Activated naive CD4-positive, alpha-beta T cell treated with anti-CD3 and anti-CD28 coated beads for 36 hours (primary cell): ENCODE results near the gene DIP2C. TPM values are rescaled to one million over a fixed set of nuclear protein-coding genes. Genes with fewer than 3 reads are reported as not detected.
"Not testable (repeated sequence)": the region's sequence is repeated elsewhere in the genome, so short reads cannot be mapped to it uniquely, and the experiment has no call there.

ENCODE experiments used
- CTCF ChIA-PET: fragments of 350-600 bp; sonication (Branson Sonifier 250); formaldehyde crosslinking; loops from one replicate; lab custom pipeline; 2021; ENCODE audit warnings: antibody characterized with exemption; lab: Charles Lee
- DNase-seq: peaks from one replicate; pipeline ENCODE4 v3.0.0-alpha.2; 2020
- H3K27ac Mint-ChIP-seq: one replicate; pipeline ENCODE4 v1.8.0; 2021; ENCODE audit warnings: mild to moderate bottlenecking, mixed read lengths
- H3K27me3 Mint-ChIP-seq: one replicate; pipeline ENCODE4 v1.8.0; 2021; ENCODE audit warnings: low read depth, mixed read lengths
- H3K36me3 Mint-ChIP-seq: one replicate; pipeline ENCODE4 v1.8.0; 2021; ENCODE audit warnings: low read depth, mixed read lengths
- H3K4me1 Mint-ChIP-seq: one replicate; pipeline ENCODE4 v1.8.0; 2021; ENCODE audit warnings: low read depth, mixed read lengths
- H3K4me3 Mint-ChIP-seq: one replicate; pipeline ENCODE4 v1.8.0; 2021; ENCODE audit warnings: mild to moderate bottlenecking, moderate library complexity, mixed read lengths
- H3K9me3 Mint-ChIP-seq: one replicate; pipeline ENCODE4 v1.8.0; 2021; ENCODE audit warnings: mixed read lengths
- intact Hi-C: fragments of 100-400 bp; cut with micrococcal nuclease; formaldehyde crosslinking; loops from one replicate; pipeline ENCODE4 v1.15.1; 2023
- total RNA-seq, 2 experiments: library from RNA; stranded (reverse); gene quantifications; one replicate each; pipeline ENCODE4 v1.2.3, GENCODE V29; 2021

The DIP2C gene
- total RNA-seq, 2 experiments from 2014 or later = 0.67 to 0.91 TPM

DNA sequence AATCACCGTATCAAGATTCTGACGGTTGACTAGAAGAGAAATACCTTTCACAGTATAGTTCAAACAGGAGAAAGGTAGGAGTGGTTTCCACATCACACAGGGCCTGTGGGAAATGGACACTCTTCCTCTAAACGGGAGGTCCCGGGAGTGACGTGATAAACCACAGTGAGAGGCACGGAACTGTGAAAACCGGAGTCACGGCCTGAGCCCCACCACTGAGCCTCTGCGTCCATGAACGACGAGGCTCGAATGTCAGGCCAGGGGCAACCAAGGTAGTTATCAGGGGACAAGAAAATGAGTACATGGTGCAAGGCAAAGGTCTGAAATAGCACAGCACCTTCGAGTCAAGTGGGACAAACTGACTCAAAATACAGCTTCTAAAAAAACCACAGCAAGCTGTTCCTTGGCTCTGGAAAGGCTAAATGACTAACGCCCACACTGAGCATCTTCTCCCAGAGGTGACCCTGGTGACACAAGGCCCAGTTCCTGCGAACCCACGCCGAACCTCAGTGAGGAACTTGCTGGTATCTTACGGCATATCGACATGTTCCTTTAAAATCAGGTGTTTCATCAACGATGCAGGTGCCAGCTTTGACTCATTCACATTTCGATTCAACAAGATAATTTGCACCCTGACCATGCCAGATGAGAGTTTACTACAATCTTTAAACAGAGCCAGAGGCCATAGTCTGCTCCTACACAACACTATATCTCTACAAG is 99.3 kb downstream of the DIP2C start:
- Mint-ChIP-seq H3K4me1 (no peaks in the 10 kb centered on the region), H3K9me3 (no peaks in the 10 kb centered on the region), H3K27ac (no peak overlapping the region), H3K27me3 (no peaks in the 10 kb centered on the region), H3K4me3 (no peak overlapping the region), H3K36me3 (no peaks in the 10 kb centered on the region)
- intact Hi-C loops = no loop called here
- CTCF ChIA-PET = interaction anchor here (0.6 kb wide), 1 partner anchor 360 kb away, joined by 3 read pairs; no protein-coding TSS in a partner anchor
- DNase-seq = no peak

DNA sequence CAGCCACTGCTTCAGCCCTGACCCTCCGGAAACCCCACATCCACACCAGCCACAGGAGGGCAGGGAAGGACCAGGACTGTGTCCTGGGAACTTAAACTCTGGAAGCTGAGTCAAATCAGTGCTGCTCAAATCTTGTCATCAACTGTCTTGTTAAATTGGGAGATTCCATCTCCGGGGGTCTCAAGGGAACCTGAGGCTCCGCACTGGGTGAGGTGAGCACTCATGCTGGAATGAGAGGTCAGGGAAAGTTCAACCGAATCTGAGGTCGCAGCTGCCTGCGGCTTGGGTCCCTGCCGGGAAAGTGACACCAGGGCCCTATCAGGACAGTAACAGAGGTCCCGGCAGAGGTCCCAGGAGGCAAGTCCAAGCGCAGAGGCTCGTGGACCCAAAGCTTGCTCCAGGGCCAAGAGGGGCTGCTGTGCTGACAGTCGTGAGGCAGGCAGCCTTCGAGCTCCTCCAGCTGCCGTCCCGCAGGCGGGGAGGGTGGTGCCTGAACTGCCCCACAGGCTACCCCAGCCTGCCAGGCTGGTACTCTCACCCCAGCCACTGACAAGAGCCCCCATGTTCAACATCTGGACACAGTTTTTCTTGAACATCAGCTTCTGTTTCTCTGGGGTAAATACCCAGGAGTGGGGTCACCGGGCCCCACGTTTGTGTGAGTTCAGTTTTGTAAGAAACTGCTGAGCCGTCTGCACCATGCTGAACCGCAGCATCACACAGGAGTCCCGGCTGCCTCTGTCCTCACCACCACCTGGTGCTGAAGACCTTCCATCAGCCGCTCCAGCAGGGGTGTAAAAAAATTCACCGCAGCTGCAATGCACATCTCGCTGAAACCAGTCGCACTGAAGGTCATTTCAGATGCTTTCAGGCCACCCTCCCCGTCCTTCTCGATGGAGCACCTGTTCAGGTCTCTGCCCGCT is 101.0 kb downstream of the DIP2C start:
- Mint-ChIP-seq H3K27ac (no peak overlapping the region), H3K27me3 (no peaks in the 10 kb centered on the region), H3K36me3 (no peaks in the 10 kb centered on the region), H3K4me1 (no peaks in the 10 kb centered on the region), H3K9me3 (peaks cover 2% of the 10 kb centered on the region), H3K4me3 (no peak overlapping the region)
- intact Hi-C loops = no loop called here
- CTCF ChIA-PET = no interaction called here
- DNase-seq = no peak

DNA sequence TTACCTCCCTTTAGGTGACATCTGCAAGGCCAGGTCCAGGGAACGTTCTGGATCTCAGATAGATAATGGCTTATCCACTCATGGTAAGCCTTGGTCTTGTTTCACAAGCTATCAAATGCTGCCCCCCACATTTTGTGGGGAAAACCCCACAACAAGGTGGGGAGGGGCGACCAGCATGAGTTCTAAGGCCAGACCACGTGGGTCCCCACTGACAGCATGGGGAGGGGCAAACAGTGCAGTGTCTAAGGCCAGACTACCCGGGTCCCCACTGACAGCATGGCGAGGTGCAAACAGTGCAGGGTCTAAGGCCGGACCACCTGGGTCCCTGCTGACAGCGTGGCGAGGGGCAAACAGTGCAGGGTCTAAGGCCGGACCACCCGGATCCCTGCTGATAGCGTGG is 102.8 kb downstream of the DIP2C start:
- H3K4me3 Mint-ChIP-seq = no peak overlapping the region
- intact Hi-C loops = no loop called here
- no peak overlapping the region for H3K27ac Mint-ChIP-seq
- DNase-seq = no peak
- H3K36me3 Mint-ChIP-seq = no peaks in the 10 kb centered on the region
- peaks cover 2% of the 10 kb centered on the region for H3K9me3 Mint-ChIP-seq
- H3K27me3 Mint-ChIP-seq = no peaks in the 10 kb centered on the region
- H3K4me1 Mint-ChIP-seq = no peaks in the 10 kb centered on the region
- CTCF ChIA-PET = no interaction called here

DNA sequence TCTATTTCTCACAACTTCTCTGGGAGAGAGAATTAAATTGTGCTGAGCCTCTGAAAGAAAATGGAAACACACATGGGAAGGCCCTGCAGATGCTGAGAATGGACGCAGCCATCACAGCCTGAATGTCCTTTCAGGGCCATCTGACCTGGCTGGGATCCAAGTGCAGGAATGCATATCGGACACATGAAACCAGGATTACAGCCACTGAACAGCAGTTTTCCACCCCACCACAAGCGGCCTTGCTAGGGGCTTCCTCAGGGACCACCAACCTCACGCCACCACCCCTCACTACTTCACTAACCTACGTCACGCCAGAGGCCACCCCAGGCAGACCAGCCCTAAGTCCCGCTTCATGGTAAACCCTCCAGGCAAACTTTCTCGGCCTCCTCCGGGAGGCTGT is 103.3 kb downstream of the DIP2C start:
- no peak overlapping the region for H3K4me3 Mint-ChIP-seq
- no peaks in the 10 kb centered on the region for H3K27me3 Mint-ChIP-seq
- CTCF ChIA-PET = no interaction called here
- H3K9me3 Mint-ChIP-seq = peaks cover 2% of the 10 kb centered on the region
- no peak overlapping the region for H3K27ac Mint-ChIP-seq
- H3K36me3 Mint-ChIP-seq = no peaks in the 10 kb centered on the region
- no peaks in the 10 kb centered on the region for H3K4me1 Mint-ChIP-seq
- intact Hi-C loops = no loop called here
- no peak for DNase-seq

DNA sequence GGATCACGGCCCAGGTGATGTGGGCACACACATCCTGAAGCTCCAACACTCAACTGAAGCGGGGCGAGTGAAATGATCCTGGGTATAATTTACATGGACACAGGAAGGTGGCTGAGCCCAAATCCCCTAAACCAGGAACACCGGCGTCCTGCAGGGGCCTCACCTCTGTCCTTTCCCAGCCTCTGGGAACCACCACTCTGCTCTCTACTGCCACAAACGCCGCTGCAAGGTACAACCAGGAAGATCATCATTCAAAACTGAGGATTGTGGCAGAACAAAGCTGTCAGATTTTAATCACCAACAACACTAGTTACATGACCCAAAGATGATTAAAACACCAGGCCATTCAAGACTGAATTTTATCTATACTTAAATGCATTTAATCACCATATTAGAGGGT is 104.0 kb downstream of the DIP2C start:
- H3K9me3 Mint-ChIP-seq = peaks cover 2% of the 10 kb centered on the region
- intact Hi-C loops = no loop called here

DNA sequence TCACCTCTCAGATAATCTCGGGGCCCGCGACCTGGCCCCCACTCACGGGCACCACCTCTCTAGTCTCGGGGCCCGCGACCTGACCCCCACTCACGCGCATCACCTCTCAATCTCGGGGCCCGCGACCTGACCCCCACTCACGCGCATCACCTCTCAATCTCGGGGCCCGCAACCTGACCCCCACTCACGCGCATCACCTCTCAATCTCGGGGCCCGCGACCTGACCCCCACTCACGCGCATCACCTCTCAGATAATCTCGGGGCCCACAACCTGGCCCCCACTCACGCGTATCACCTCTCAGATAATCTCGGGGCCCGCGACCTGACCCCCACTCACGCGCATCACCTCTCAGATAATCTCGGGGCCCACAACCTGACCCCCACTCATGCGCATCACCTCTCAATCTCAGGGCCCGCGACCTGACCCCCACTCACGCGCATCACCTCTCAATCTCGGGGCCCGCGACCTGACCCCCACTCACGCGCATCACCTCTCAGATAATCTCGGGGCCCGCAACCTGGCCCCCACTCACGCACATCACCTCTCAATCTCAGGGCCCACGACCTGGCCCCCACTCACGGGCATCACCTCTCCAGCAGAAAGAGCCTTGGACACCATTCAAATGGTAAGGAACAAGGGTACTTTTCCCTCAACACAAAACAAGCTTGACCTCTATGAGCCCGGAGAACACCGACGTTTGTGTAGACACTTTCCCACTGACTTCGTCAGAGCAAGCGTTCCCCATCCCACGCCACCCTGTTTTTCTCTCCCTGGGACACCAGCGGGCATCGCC is 104.8 kb downstream of the DIP2C start:
- intact Hi-C loops, H3K36me3 Mint-ChIP-seq, H3K9me3 Mint-ChIP-seq, DNase-seq, H3K4me1 Mint-ChIP-seq, H3K4me3 Mint-ChIP-seq, H3K27ac Mint-ChIP-seq, CTCF ChIA-PET, H3K27me3 Mint-ChIP-seq: not testable (repeated sequence)

More for the DNA sequence above, 104.0 kb downstream of the DIP2C start:
- Mint-ChIP-seq H3K36me3 (no peaks in the 10 kb centered on the region), H3K4me3 (no peak overlapping the region), H3K27ac (no peak overlapping the region), H3K4me1 (no peaks in the 10 kb centered on the region), H3K27me3 (no peaks in the 10 kb centered on the region)
- CTCF ChIA-PET = no interaction called here
- no peak for DNase-seq

DNA sequence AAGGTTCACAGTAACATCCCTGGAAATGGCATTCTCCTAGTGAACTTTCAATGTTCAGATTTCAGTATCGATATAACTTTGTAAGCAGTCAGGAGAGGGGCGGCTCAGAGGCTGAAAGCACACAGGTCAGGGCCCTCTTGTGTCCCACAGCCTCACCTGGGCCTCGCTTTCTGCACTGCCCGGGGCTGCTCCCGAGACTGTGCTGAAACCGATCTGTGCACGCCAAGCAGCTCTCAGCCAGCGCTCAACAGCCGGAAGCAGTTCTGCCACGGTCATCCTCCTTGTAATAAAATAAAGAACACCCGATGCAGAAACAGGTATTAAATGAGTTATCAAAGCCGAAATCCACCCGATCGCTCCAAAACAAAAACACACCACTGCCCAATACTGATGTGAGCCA is 106.0 kb downstream of the DIP2C start:
- no peaks in the 10 kb centered on the region for H3K4me1 Mint-ChIP-seq
- H3K27ac Mint-ChIP-seq = no peak overlapping the region
- H3K4me3 Mint-ChIP-seq = no peak overlapping the region
- H3K36me3 Mint-ChIP-seq = no peaks in the 10 kb centered on the region
- no peak for DNase-seq
- H3K27me3 Mint-ChIP-seq = no peaks in the 10 kb centered on the region
- CTCF ChIA-PET = no interaction called here
- peaks cover 2% of the 10 kb centered on the region for H3K9me3 Mint-ChIP-seq
- intact Hi-C loops = no loop called here

DNA sequence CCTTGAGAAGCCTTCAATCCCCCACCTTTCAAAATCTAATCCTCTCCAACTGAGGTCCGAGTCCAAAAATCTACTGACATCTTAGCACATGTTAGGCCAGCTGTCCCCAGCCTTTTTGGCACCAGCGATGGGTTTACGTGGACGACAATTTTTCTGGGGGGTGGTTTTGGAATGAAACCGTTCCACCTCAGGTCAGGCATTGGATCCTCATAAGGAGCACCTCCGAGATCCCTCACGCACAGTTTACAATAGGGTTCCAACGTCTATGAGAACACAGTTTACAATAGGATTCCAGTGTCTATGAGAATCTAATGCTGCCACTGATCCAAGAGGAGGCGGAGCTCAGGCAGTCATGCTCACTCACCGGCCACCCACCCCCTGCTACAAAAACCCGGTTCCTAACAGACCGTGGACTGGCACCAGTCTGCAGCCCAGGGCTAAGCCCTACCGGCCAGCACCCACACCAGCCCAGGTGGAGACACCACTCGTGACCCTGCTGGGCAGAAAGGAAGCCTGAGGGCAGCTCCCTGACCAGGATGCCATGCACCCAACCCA is 107.6 kb downstream of the DIP2C start:
- no peaks in the 10 kb centered on the region for H3K27me3 Mint-ChIP-seq
- CTCF ChIA-PET = interaction anchor here (0.6 kb wide), 1 partner anchor 115 kb away, joined by 8 read pairs; no protein-coding TSS in a partner anchor
- H3K4me3 Mint-ChIP-seq = no peak overlapping the region
- H3K27ac Mint-ChIP-seq = no peak overlapping the region
- H3K4me1 Mint-ChIP-seq = no peaks in the 10 kb centered on the region
- H3K36me3 Mint-ChIP-seq = no peaks in the 10 kb centered on the region
- intact Hi-C loops = no loop called here
- H3K9me3 Mint-ChIP-seq = peaks cover 2% of the 10 kb centered on the region
- DNase-seq = no peak

DNA sequence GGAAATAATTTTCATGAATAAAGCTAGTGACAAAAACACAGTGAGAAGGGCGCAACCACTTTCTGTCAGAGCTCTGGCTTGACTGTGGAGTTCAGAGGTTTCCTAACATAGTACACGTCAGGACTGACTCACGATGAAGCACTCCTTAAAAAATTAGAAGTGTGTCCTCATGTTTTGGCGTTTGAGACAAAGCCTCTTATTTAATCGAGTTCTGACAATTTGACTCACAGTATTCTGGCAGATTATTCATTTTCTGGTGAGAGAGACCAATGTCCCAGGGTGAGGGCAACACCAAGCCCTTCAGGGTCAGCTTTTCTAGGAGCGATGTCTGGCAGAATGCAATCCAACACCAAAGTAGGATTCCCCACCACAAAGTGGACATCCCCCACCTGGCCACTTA is 108.7 kb downstream of the DIP2C start:
- CTCF ChIA-PET = no interaction called here
- no peaks in the 10 kb centered on the region for H3K36me3 Mint-ChIP-seq
- H3K27me3 Mint-ChIP-seq = no peaks in the 10 kb centered on the region
- H3K4me1 Mint-ChIP-seq = no peaks in the 10 kb centered on the region
- no peak overlapping the region for H3K27ac Mint-ChIP-seq
- no peak for DNase-seq
- H3K4me3 Mint-ChIP-seq = no peak overlapping the region
- H3K9me3 Mint-ChIP-seq = peaks cover 2% of the 10 kb centered on the region
- intact Hi-C loops = no loop called here

DNA sequence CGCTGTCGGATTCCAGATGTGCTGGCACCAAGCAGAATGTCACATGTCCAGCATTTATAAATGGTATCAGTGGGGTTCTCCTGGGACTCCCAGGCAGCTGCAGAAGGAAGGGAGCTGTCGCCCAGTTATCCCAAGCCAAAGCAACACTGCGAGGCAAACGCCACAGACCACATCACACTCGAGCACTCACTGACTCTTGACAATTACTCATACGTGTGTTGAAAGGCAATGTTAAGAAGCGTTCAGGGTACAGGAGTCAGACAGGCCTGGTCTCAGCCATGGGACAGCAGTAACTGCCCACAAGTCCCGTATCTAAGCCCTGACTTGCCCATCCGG is 113.4 kb downstream of the DIP2C start:
- H3K4me3 Mint-ChIP-seq = no peak overlapping the region
- H3K4me1 Mint-ChIP-seq = no peaks in the 10 kb centered on the region
- H3K27me3 Mint-ChIP-seq = peaks cover 5% of the 10 kb centered on the region
- CTCF ChIA-PET = no interaction called here
- H3K36me3 Mint-ChIP-seq = no peaks in the 10 kb centered on the region
- no peaks in the 10 kb centered on the region for H3K9me3 Mint-ChIP-seq
- H3K27ac Mint-ChIP-seq = no peak overlapping the region
- intact Hi-C loops = no loop called here
- no peak for DNase-seq

DNA sequence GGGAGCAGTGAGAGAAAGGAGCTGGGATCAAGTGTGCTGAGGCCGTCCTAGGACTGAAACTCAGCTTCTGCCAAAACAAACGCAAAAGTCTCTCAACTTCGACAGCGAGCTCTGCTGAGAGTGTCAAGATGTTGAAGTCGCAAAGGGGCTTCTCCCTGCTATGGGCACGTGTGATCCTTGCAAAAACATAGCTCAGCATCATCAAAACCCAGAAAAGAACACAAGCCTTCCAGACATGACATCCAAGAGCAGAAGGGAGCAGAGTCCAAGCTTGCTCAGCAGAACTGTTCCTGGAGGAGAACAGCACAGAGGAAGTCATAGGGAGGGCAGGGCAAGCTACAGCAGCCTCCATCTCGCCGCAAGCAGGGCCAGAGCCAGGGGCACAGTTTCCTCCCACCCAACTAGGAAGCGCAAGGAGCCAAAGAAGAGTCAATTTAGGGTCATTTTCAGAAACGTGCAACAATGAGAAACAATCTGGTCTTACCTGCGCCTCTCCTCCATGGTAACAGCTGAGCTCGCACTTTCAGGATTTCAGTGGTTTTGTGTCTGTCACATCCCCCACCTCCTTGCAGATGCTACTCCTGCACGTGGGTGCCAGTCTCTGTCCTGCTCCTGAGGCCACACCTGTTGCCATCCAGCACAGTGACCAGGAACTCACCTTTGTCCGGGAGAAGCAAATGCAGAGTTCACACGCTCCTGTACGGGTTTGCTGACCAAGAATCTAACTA is 113.9 kb downstream of the DIP2C start:
- H3K4me1 Mint-ChIP-seq = no peaks in the 10 kb centered on the region
- intact Hi-C loops = no loop called here
- no peak overlapping the region for H3K4me3 Mint-ChIP-seq
- H3K36me3 Mint-ChIP-seq = no peaks in the 10 kb centered on the region
- H3K9me3 Mint-ChIP-seq = peaks cover under 1% of the 10 kb centered on the region
- no peak for DNase-seq
- H3K27me3 Mint-ChIP-seq = peaks cover 5% of the 10 kb centered on the region
- no peak overlapping the region for H3K27ac Mint-ChIP-seq
- CTCF ChIA-PET = interaction anchor here (0.6 kb wide), 1 partner anchor 466 kb away, joined by 3 read pairs; no protein-coding TSS in a partner anchor
